Measurements from ENCODE around the gene GALNT18. TPM values are rescaled to one million over a fixed set of nuclear protein-coding genes. Genes with fewer than 3 reads are reported as not detected.

GALNT18 gene
- total RNA-seq, 1 donor from 2014 or later = not detected

GRCh38 chr11:11536650-11537049, 85.2 kb downstream of the GALNT18 start:
- Mint-ChIP-seq H3K27ac (no peak overlapping the region), H3K36me3 (ENCODE audit: low read depth) (no peaks in the 10 kb centered on the region), H3K4me3 (no peak overlapping the region), H3K9me3 (no peaks in the 10 kb centered on the region), H3K27me3 (no peaks in the 10 kb centered on the region), H3K4me1 (no peaks in the 10 kb centered on the region)
- POLR2A ChIA-PET = no interaction called here
- intact Hi-C loops (cut with micrococcal nuclease) = no loop called here
- TF ChIP-seq, protein P1, sequence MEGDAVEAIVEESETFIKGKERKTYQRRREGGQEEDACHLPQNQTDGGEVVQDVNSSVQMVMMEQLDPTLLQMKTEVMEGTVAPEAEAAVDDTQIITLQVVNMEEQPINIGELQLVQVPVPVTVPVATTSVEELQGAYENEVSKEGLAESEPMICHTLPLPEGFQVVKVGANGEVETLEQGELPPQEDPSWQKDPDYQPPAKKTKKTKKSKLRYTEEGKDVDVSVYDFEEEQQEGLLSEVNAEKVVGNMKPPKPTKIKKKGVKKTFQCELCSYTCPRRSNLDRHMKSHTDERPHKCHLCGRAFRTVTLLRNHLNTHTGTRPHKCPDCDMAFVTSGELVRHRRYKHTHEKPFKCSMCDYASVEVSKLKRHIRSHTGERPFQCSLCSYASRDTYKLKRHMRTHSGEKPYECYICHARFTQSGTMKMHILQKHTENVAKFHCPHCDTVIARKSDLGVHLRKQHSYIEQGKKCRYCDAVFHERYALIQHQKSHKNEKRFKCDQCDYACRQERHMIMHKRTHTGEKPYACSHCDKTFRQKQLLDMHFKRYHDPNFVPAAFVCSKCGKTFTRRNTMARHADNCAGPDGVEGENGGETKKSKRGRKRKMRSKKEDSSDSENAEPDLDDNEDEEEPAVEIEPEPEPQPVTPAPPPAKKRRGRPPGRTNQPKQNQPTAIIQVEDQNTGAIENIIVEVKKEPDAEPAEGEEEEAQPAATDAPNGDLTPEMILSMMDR (IDR thresholded peaks at IDR 0.05) = no peak
- no peak for ATAC-seq (ENCODE audit: low read depth)
- DNase-seq = no peak
- CTCF ChIA-PET = no interaction called here

- ATAC-seq (ENCODE audit: low read depth) = no peak
- H3K27me3 Mint-ChIP-seq = no peaks in the 10 kb centered on the region
- no peaks in the 10 kb centered on the region for H3K9me3 Mint-ChIP-seq
- H3K4me1 Mint-ChIP-seq = no peaks in the 10 kb centered on the region
- H3K36me3 Mint-ChIP-seq (ENCODE audit: low read depth) = no peaks in the 10 kb centered on the region
- CTCF ChIA-PET = no interaction called here
- TF ChIP-seq, protein P1 (IDR thresholded peaks at IDR 0.05) = no peak
- no peak overlapping the region for H3K4me3 Mint-ChIP-seq
- no peak for DNase-seq
- POLR2A ChIA-PET = no interaction called here
- no peak overlapping the region for H3K27ac Mint-ChIP-seq
- intact Hi-C loops (cut with micrococcal nuclease) = no loop called here
Observed at GRCh38 chr11:11535611-11536010, 86.2 kb downstream of the GALNT18 start.

- no peak overlapping the region for H3K27ac Mint-ChIP-seq
- CTCF ChIA-PET = no interaction called here
- H3K9me3 Mint-ChIP-seq = no peaks in the 10 kb centered on the region
- no peaks in the 10 kb centered on the region for H3K27me3 Mint-ChIP-seq
- no peak for ATAC-seq (ENCODE audit: low read depth)
- POLR2A ChIA-PET = no interaction called here
- H3K4me1 Mint-ChIP-seq = no peaks in the 10 kb centered on the region
- TF ChIP-seq, protein P1 (IDR thresholded peaks at IDR 0.05) = no peak
- no peak for DNase-seq
- no peak overlapping the region for H3K4me3 Mint-ChIP-seq
- intact Hi-C loops (cut with micrococcal nuclease) = no loop called here
- H3K36me3 Mint-ChIP-seq (ENCODE audit: low read depth) = no peaks in the 10 kb centered on the region
Observed at GRCh38 chr11:11534981-11535380, 86.8 kb downstream of the GALNT18 start.

DNA sequence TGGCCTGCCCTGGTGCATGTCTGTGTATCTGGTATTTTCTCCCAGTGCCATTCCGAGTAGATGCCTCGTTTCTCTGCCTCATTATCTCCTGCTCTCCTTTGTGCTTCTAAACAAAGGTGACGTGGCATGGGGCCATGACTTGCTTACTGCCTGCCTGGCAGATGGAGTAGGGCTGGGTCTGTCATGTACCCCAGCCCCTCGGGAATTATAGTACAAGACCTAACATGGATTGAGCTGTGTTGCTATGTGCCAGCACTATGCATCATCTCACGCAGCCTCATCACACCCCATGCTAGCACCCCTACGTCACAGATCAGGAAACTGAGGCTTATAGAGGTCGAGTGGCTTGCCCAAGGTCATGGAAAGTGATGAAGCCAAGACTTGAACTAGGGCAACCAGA, 88.1 kb downstream of the GALNT18 start:
- Mint-ChIP-seq H3K36me3 (ENCODE audit: low read depth) (no peaks in the 10 kb centered on the region), H3K9me3 (no peaks in the 10 kb centered on the region), H3K4me3 (no peak overlapping the region), H3K27ac (no peak overlapping the region), H3K4me1 (no peaks in the 10 kb centered on the region), H3K27me3 (no peaks in the 10 kb centered on the region)
- TF ChIP-seq, protein P1 (IDR thresholded peaks at IDR 0.05) = no peak
- DNase-seq = no peak
- ATAC-seq (ENCODE audit: low read depth) = no peak
- POLR2A ChIA-PET = no interaction called here
- CTCF ChIA-PET = no interaction called here
- intact Hi-C loops (cut with micrococcal nuclease) = no loop called here

- Mint-ChIP-seq H3K4me1 (no peaks in the 10 kb centered on the region), H3K27ac (no peak overlapping the region), H3K36me3 (ENCODE audit: low read depth) (no peaks in the 10 kb centered on the region), H3K9me3 (no peaks in the 10 kb centered on the region), H3K4me3 (no peak overlapping the region), H3K27me3 (no peaks in the 10 kb centered on the region)
- DNase-seq (no peak), ATAC-seq (ENCODE audit: low read depth) (no peak)
- TF ChIP-seq, protein P1 (IDR thresholded peaks at IDR 0.05) = no peak
- ChIA-PET POLR2A (no interaction called here), CTCF (no interaction called here)
- intact Hi-C loops (cut with micrococcal nuclease) = no loop called here
Observed at GRCh38 chr11:11533057-11533456, 88.7 kb downstream of the GALNT18 start.

Data from activated B cell treated with CpG ODN at 0.5 μM for 24 hours (primary cell).